GM12878 (cell line): ENCODE measurements around the gene TTC23L.

ENCODE experiments used
- EZH2 ChIP-seq: IDR thresholded peaks from 2 replicates; pipeline ENCODE4 v1.6.1; 2012; ENCODE audit warnings: low read depth, mild to moderate bottlenecking, control low read depth, inconsistent platforms, low read length, borderline replicate concordance; ENCODE audit not compliant: control insufficient read depth
- JUND ChIP-seq: IDR thresholded peaks from 2 replicates; pipeline ENCODE4 v1.6.1; 2012; ENCODE audit warnings: low read depth, mild to moderate bottlenecking, low read length, improper control_type of control experiment, moderate library complexity

- no peak for TF ChIP-seq EZH2
- no peak for TF ChIP-seq JUND
Observed at GRCh38 chr5:34903260-34903659, 64.3 kb downstream of the TTC23L start.
